ENCODE measurements around the gene ABLIM1.

Gene ABLIM1

GRCh38 chr10:114516356-114516755 is 141.7 kb downstream of the ABLIM1 start:
- CTCF ChIA-PET, result no interaction called here
- no peak for DNase-seq (ENCODE audit: extremely low spot score)
- no peak for TF ChIP-seq ARNT (IDR thresholded peaks at IDR 0.05)
- no peak for TF ChIP-seq ZNF384 (IDR thresholded peaks at IDR 0.05)
- no peak for TF ChIP-seq SP1 (IDR thresholded peaks at IDR 0.05)
- TF ChIP-seq LEF1 (IDR thresholded peaks at IDR 0.05; ENCODE audit: borderline replicate concordance), result no peak
- no peak for TF ChIP-seq ELF4 (IDR thresholded peaks at IDR 0.05)
- no peak for TF ChIP-seq PKNOX1 (IDR thresholded peaks at IDR 0.05)
- no peak for TF ChIP-seq L3MBTL2 (conservative IDR thresholded peaks at IDR 0.05)
- TF ChIP-seq FOXK2 (IDR thresholded peaks at IDR 0.05), result no peak
- TF ChIP-seq CTBP1 (IDR thresholded peaks at IDR 0.05; ENCODE audit: borderline replicate concordance), result no peak
- no peak for TF ChIP-seq FOXM1 (IDR thresholded peaks at IDR 0.05; ENCODE audit: borderline replicate concordance)
- TF ChIP-seq NFRKB (IDR thresholded peaks at IDR 0.05), result no peak
- POLR2A ChIA-PET, result no interaction called here

GRCh38 chr10:114515298-114515914 is 142.7 kb downstream of the ABLIM1 start:
- POLR2A ChIA-PET, result interaction anchor here (0.6 kb wide), 1 partner anchor 11 kb away, joined by 3 read pairs; no protein-coding TSS in a partner anchor
- no peak for DNase-seq (ENCODE audit: extremely low spot score)
- no peak for TF ChIP-seq BHLHE40 (IDR thresholded peaks at IDR 0.05; ENCODE audit: borderline replicate concordance)
- no peak for TF ChIP-seq ARNT (IDR thresholded peaks at IDR 0.05)
- no peak for TF ChIP-seq LEF1 (IDR thresholded peaks at IDR 0.05; ENCODE audit: borderline replicate concordance)
- TF ChIP-seq FOXA1 (IDR thresholded peaks at IDR 0.05), result no peak
- TF ChIP-seq HDGF (IDR thresholded peaks at IDR 0.05; ENCODE audit: borderline replicate concordance), result no peak
- no peak for TF ChIP-seq ZNF384 (IDR thresholded peaks at IDR 0.05)
- TF ChIP-seq CTBP1 (IDR thresholded peaks at IDR 0.05; ENCODE audit: borderline replicate concordance), result no peak
- no peak for TF ChIP-seq ELF4 (IDR thresholded peaks at IDR 0.05)
- TF ChIP-seq TARDBP (IDR thresholded peaks at IDR 0.05), result no peak
- TF ChIP-seq SUZ12 (IDR thresholded peaks at IDR 0.05), result no peak
- TF ChIP-seq L3MBTL2 (conservative IDR thresholded peaks at IDR 0.05), result no peak
- no peak for TF ChIP-seq PKNOX1 (IDR thresholded peaks at IDR 0.05)
- TF ChIP-seq FOXK2 (IDR thresholded peaks at IDR 0.05), result no peak
- TF ChIP-seq SP1 (IDR thresholded peaks at IDR 0.05), result no peak
- no peak for TF ChIP-seq FOXM1 (IDR thresholded peaks at IDR 0.05; ENCODE audit: borderline replicate concordance)
- TF ChIP-seq NFRKB (IDR thresholded peaks at IDR 0.05), result no peak
- CTCF ChIA-PET, result no interaction called here

GRCh38 chr10:114513381-114513792 is 144.7 kb downstream of the ABLIM1 start:
- ChIA-PET POLR2A (interaction anchor here (0.7 kb wide), 1 partner anchor 14 kb away, joined by 3 read pairs; no protein-coding TSS in a partner anchor), CTCF (no interaction called here)
- no peak for TF ChIP-seq ELF4 (IDR thresholded peaks at IDR 0.05)
- TF ChIP-seq BHLHE40 (IDR thresholded peaks at IDR 0.05; ENCODE audit: borderline replicate concordance), result no peak
- DNase-seq (ENCODE audit: extremely low spot score), result no peak

GRCh38 chr10:114511881-114512280 is 146.2 kb downstream of the ABLIM1 start:
- ChIA-PET POLR2A (no interaction called here), CTCF (no interaction called here)
- no peak for DNase-seq (ENCODE audit: extremely low spot score)
- TF ChIP-seq L3MBTL2 (conservative IDR thresholded peaks at IDR 0.05) (no peak), CTBP1 (IDR thresholded peaks at IDR 0.05; ENCODE audit: borderline replicate concordance) (no peak), FOXA1 (IDR thresholded peaks at IDR 0.05) (no peak), ELF4 (IDR thresholded peaks at IDR 0.05) (no peak), BHLHE40 (IDR thresholded peaks at IDR 0.05; ENCODE audit: borderline replicate concordance) (no peak), FOXM1 (IDR thresholded peaks at IDR 0.05; ENCODE audit: borderline replicate concordance) (no peak), LEF1 (IDR thresholded peaks at IDR 0.05; ENCODE audit: borderline replicate concordance) (no peak)

GRCh38 chr10:114508376-114508775 is 149.7 kb downstream of the ABLIM1 start:
- TF ChIP-seq ZNF384 (IDR thresholded peaks at IDR 0.05) (no peak), ARNT (IDR thresholded peaks at IDR 0.05) (no peak), PKNOX1 (IDR thresholded peaks at IDR 0.05) (no peak), TARDBP (IDR thresholded peaks at IDR 0.05) (no peak), ELF4 (IDR thresholded peaks at IDR 0.05) (no peak), FOXA1 (IDR thresholded peaks at IDR 0.05) (no peak), FOXM1 (IDR thresholded peaks at IDR 0.05; ENCODE audit: borderline replicate concordance) (no peak), SUZ12 (IDR thresholded peaks at IDR 0.05) (no peak), L3MBTL2 (conservative IDR thresholded peaks at IDR 0.05) (no peak), FOXK2 (IDR thresholded peaks at IDR 0.05) (no peak), LEF1 (IDR thresholded peaks at IDR 0.05; ENCODE audit: borderline replicate concordance) (no peak), CTBP1 (IDR thresholded peaks at IDR 0.05; ENCODE audit: borderline replicate concordance) (no peak), SP1 (IDR thresholded peaks at IDR 0.05) (no peak), NFRKB (IDR thresholded peaks at IDR 0.05) (no peak), HDGF (IDR thresholded peaks at IDR 0.05; ENCODE audit: borderline replicate concordance) (no peak), BHLHE40 (IDR thresholded peaks at IDR 0.05; ENCODE audit: borderline replicate concordance) (no peak)
- ChIA-PET CTCF (no interaction called here), POLR2A (no interaction called here)
- no peak for DNase-seq (ENCODE audit: extremely low spot score)

- CTCF ChIA-PET, result interaction anchor here (1.2 kb wide), 1 partner anchor 20 kb away, joined by 4 read pairs; no protein-coding TSS in a partner anchor
- POLR2A ChIA-PET, result no interaction called here
Observed at GRCh38 chr10:114507449-114507848, 150.6 kb downstream of the ABLIM1 start.

More at GRCh38 chr10:114507449-114507848, 150.6 kb downstream of the ABLIM1 start:
- no peak for DNase-seq (ENCODE audit: extremely low spot score)
- TF ChIP-seq ZNF384 (IDR thresholded peaks at IDR 0.05) (no peak), ELF4 (IDR thresholded peaks at IDR 0.05) (no peak), TARDBP (IDR thresholded peaks at IDR 0.05) (no peak), PKNOX1 (IDR thresholded peaks at IDR 0.05) (no peak), LEF1 (IDR thresholded peaks at IDR 0.05; ENCODE audit: borderline replicate concordance) (no peak), SUZ12 (IDR thresholded peaks at IDR 0.05) (no peak), FOXM1 (IDR thresholded peaks at IDR 0.05; ENCODE audit: borderline replicate concordance) (no peak), CTBP1 (IDR thresholded peaks at IDR 0.05; ENCODE audit: borderline replicate concordance) (no peak), ARNT (IDR thresholded peaks at IDR 0.05) (no peak), SP1 (IDR thresholded peaks at IDR 0.05) (no peak), BHLHE40 (IDR thresholded peaks at IDR 0.05; ENCODE audit: borderline replicate concordance) (no peak), FOXK2 (IDR thresholded peaks at IDR 0.05) (no peak)

Measured in HEK293T (cell line).